ENCODE data around the gene HTR6.

DNA sequence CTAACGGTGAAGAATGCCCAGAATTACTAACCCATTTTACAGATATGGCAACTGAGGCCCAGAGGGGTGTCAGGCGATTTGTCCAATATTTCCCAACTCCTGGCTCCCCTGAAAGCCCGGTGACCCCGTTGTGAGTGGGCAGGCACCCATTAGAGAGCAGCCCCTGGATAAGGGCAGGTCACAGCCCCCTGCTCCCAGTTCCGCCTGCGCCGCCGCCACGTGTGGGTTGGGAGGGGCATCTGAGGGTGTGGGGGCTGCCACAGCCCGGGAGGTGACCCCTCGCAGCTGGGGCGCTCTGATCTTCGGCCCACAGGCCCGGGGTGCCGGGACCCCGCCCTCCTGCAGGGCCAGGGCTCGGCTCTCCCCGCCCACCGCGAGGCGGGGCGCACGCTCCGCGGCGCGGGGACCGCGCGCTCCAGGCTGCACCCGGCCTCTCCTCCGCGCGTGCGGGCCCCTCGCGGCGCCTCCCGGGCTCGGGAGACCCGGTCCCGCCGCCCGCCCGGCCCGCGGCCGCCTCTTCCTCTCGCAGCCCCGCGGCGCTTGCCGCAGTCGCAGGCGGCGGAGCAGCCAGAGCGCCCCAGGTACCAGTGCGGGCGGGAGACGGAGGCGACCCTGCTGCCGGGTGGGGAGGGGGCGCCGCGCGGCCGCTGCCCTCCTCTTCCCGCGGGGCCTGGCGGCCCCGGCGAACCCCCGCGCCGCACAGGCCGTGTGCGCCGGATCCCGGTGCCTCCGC lies at the start of gene HTR6:
- TF ChIP-seq POLR2A (IDR thresholded peaks at IDR 0.05) = no peak
- TF ChIP-seq, protein P1, sequence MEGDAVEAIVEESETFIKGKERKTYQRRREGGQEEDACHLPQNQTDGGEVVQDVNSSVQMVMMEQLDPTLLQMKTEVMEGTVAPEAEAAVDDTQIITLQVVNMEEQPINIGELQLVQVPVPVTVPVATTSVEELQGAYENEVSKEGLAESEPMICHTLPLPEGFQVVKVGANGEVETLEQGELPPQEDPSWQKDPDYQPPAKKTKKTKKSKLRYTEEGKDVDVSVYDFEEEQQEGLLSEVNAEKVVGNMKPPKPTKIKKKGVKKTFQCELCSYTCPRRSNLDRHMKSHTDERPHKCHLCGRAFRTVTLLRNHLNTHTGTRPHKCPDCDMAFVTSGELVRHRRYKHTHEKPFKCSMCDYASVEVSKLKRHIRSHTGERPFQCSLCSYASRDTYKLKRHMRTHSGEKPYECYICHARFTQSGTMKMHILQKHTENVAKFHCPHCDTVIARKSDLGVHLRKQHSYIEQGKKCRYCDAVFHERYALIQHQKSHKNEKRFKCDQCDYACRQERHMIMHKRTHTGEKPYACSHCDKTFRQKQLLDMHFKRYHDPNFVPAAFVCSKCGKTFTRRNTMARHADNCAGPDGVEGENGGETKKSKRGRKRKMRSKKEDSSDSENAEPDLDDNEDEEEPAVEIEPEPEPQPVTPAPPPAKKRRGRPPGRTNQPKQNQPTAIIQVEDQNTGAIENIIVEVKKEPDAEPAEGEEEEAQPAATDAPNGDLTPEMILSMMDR (IDR thresholded peaks at IDR 0.05) = no peak
